ENCODE results near the gene SMAD1.

SMAD1 gene

GRCh38 chr4:145587088-145587754 is 105.6 kb downstream of the SMAD1 start:
- TF ChIP-seq, protein P1, sequence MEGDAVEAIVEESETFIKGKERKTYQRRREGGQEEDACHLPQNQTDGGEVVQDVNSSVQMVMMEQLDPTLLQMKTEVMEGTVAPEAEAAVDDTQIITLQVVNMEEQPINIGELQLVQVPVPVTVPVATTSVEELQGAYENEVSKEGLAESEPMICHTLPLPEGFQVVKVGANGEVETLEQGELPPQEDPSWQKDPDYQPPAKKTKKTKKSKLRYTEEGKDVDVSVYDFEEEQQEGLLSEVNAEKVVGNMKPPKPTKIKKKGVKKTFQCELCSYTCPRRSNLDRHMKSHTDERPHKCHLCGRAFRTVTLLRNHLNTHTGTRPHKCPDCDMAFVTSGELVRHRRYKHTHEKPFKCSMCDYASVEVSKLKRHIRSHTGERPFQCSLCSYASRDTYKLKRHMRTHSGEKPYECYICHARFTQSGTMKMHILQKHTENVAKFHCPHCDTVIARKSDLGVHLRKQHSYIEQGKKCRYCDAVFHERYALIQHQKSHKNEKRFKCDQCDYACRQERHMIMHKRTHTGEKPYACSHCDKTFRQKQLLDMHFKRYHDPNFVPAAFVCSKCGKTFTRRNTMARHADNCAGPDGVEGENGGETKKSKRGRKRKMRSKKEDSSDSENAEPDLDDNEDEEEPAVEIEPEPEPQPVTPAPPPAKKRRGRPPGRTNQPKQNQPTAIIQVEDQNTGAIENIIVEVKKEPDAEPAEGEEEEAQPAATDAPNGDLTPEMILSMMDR (IDR thresholded peaks at IDR 0.05) = no peak

- TF ChIP-seq, protein P1 (IDR thresholded peaks at IDR 0.05) = no peak
Measured at GRCh38 chr4:145589916-145590702, 108.5 kb downstream of the SMAD1 start.

DNA sequence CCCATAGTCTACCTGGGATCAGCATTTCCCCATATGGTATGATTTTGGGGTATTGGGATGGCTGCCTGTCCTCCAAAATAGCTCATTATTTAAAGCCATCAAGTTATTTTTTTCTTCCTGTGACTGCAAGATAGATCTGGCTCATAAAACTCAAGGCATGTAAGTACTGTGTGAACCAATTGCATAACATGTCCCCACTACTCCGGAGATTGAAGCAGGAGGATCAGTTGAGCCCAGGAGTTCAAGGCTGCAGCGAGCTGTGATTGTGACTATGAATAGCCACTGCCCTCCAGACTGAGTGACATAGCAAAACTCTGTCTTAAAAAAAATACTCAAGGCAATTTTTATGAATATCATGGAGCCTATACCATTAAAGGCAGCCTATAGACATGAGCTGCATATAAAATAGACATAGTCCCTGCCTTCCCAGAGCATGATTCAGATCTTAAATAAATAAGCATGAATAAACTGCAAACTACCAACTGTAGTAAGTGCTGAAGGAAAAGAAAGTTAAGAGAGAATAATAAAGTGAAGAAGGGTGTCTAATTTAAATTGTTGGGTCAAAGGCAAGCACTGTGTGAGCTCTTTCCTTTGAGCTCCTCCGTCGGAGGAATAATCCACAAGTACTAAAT is 120.6 kb downstream of the SMAD1 start:
- TF ChIP-seq, protein P1 (IDR thresholded peaks at IDR 0.05) = no peak

DNA sequence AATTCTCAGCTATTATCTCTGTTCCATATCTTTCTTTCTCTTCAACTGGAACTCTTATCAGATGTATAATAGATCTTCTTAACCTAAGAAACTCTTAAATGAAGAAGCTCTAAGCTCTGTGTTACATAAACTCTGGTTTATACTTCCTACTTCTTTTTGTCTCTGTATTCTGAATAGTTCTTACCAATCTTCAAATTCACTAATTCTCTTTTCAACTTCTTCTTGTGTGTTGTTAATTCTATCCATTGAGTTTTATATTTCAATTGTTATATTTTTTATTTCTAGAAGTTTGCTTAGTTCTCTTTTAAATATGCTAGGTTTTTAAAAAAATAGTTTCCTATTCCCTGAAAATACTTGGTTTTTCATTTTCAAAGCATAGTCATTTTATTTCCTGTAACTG is 124.3 kb downstream of the SMAD1 start:
- TF ChIP-seq, protein P1 (IDR thresholded peaks at IDR 0.05) = no peak

All from LNCAP (cell line).